GM18867 (cell line): Measurements from ENCODE around the gene TTC24.
"Not testable (repeated sequence)": the region's sequence is repeated elsewhere in the genome, so short reads cannot be mapped to it uniquely, and the experiment has no call there.

ENCODE experiments used
- ATAC-seq: cut with Tn5 transposase; IDR thresholded peaks from one replicate; pipeline ENCODE4 v1.9.1; 2021; ENCODE audit warnings: mild to moderate bottlenecking, moderate library complexity; ENCODE audit not compliant: unreplicated experiment

TTC24 gene

GRCh38 chr1:156579472-156579871 lies at the start of gene TTC24:
Gene TTC24, plus strand, starts transcription at chr1:156579723. Its CDS starts 1,642 bp downstream, at chr1:156581365.
- no peak for ATAC-seq

GRCh38 chr1:156530006-156530405 lies 49.5 kb upstream of the TTC24 start:
- no peak for ATAC-seq

GRCh38 chr1:156532374-156532773 lies 47.1 kb upstream of the TTC24 start:
- ATAC-seq, result no peak

GRCh38 chr1:156533568-156534220 lies 45.8 kb upstream of the TTC24 start:
- no peak for ATAC-seq

GRCh38 chr1:156534424-156535060 lies 45.0 kb upstream of the TTC24 start:
- no peak for ATAC-seq

GRCh38 chr1:156537027-156537426 lies 42.5 kb upstream of the TTC24 start:
- no peak for ATAC-seq

- ATAC-seq, result no peak
These were observed 40.6 kb upstream of the TTC24 start for GRCh38 chr1:156538711-156539440.

- ATAC-seq, result no peak
These were observed 39.6 kb upstream of the TTC24 start for GRCh38 chr1:156539818-156540355.

GRCh38 chr1:156540955-156541354 lies 38.6 kb upstream of the TTC24 start:
- no peak for ATAC-seq

GRCh38 chr1:156543066-156543465 lies 36.5 kb upstream of the TTC24 start:
- ATAC-seq, result no peak

- no peak for ATAC-seq
These were observed 34.9 kb upstream of the TTC24 start for GRCh38 chr1:156544592-156545102.

GRCh38 chr1:156546267-156546666 lies 33.3 kb upstream of the TTC24 start:
- ATAC-seq, result no peak

- ATAC-seq, result no peak
These were observed 32.1 kb upstream of the TTC24 start for GRCh38 chr1:156547434-156547833.

GRCh38 chr1:156547982-156548381 lies 31.5 kb upstream of the TTC24 start:
- no peak for ATAC-seq

- ATAC-seq, result no peak
These were observed 30.1 kb upstream of the TTC24 start for GRCh38 chr1:156549390-156549789.

GRCh38 chr1:156549831-156550230 lies 29.7 kb upstream of the TTC24 start:
- ATAC-seq, result no peak

GRCh38 chr1:156550346-156550745 lies 29.2 kb upstream of the TTC24 start:
- ATAC-seq, result no peak

GRCh38 chr1:156551066-156551643 lies 28.4 kb upstream of the TTC24 start:
- ATAC-seq, result no peak

GRCh38 chr1:156551869-156552268 lies 27.7 kb upstream of the TTC24 start:
- ATAC-seq, result no peak

GRCh38 chr1:156552518-156552917 lies 27.0 kb upstream of the TTC24 start:
- no peak for ATAC-seq

GRCh38 chr1:156552937-156553336 lies 26.6 kb upstream of the TTC24 start:
- not testable (repeated sequence) for ATAC-seq
